Measurements from ENCODE around the gene DLGAP4.
"Not testable (repeated sequence)": the region's sequence is repeated elsewhere in the genome, so short reads cannot be mapped to it uniquely, and the experiment has no call there.

The DLGAP4 gene

GRCh38 chr20:36379914-36380313, 73.8 kb downstream of the DLGAP4 start:
- not testable (repeated sequence) for DNase-seq (ENCODE audit: low spot score)

GRCh38 chr20:36384022-36384619, 78.0 kb downstream of the DLGAP4 start:
- no peak for DNase-seq (ENCODE audit: low spot score)

DNA sequence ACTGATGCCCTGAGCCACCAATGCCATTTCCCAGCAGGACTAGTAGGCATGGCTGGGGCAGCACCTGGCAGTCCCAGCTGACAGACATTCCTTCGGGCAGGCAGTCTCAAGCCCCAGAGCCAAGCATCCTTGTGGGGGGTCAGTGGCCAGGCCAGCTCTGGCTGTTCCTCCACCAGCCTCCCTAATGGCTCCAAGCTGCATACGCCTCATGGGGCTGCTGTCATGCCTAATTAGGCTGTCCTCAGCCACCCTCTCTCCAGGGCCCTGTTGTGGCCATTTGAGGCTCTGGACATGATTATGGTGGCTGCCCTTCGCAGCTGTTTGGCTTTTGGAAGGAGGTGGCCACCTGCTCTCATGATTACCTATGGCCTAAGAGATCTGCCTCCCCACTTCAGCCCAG, 79.4 kb downstream of the DLGAP4 start:
- DNase-seq (ENCODE audit: low spot score), result no peak

- DNase-seq (ENCODE audit: low spot score), result no peak
Measured at GRCh38 chr20:36386236-36386635, 80.1 kb downstream of the DLGAP4 start.

DNA sequence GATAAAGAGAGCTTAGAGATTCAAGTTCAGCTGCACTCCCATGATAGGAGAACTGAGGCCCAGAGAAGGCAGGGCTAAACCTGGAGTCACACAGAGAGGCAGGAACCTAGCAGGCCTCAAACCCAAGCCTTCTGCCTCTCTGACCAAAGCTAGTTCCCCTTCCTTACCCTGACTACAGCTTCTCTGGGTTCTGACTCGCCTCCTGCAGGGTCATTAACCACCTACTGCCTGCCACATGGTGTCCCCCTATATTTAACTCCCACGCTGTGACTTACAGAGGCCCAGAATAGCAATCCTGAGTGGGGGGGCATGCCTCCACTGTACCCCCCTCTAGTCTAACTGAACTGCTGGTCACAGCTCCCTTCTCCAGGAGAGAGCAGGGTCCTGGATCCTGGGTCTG, 84.1 kb downstream of the DLGAP4 start:
- no peak for DNase-seq (ENCODE audit: low spot score)

DNA sequence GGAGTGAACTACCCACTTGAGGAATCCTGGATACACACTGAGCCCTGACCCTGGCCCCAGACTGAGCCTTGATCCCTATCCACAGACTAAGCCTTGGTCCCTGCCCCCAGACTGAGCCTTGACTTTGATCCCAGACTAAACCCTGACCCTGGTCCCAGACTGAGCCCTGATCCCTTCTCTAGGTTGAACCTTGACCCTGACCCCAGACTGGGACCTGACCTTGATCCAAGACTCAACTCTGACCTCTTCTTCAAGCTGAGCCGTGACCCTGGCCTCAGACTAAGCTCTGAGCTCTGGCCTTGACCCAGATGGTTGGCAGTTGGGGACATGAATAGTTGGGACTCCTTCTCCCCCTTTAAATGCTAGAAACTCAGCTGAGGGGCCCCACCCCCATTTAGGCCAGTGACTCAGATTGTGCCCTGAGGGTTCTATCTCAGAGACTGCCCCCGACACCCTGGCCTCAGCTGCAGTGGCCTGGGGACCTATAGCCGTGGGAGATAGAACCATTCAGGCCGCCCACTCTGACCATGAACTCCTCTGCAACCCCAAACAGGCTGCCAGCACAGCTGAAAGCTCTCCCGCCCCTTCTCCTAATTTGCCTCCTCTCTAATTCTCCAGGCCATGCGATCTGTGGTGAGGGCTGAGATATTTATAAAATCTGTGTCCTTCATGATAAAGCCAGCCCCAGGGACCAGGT, 84.7 kb downstream of the DLGAP4 start:
- no peak for DNase-seq (ENCODE audit: low spot score)

DNA sequence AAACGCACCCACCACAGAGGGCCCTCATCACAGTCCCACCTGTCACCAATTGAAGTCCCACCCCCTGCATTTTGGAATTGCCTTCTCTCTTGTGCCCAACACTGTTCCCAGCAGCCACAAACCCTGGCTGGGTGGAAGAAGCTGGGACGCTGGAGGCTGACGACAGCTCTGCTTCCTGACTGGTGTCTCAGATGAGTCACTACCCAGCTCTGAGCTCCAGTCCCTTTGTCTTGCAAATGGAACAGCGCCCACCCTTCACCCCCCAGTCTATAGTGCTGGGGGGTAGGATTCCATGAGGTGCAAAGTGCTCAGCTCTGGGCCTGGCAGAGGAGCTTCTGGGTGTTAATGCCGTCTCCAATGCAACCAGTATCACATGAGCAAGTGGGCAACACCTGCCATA, 85.3 kb downstream of the DLGAP4 start:
- no peak for DNase-seq (ENCODE audit: low spot score)

- no peak for DNase-seq (ENCODE audit: low spot score)
Measured at GRCh38 chr20:36391955-36392354, 85.8 kb downstream of the DLGAP4 start.

DNA sequence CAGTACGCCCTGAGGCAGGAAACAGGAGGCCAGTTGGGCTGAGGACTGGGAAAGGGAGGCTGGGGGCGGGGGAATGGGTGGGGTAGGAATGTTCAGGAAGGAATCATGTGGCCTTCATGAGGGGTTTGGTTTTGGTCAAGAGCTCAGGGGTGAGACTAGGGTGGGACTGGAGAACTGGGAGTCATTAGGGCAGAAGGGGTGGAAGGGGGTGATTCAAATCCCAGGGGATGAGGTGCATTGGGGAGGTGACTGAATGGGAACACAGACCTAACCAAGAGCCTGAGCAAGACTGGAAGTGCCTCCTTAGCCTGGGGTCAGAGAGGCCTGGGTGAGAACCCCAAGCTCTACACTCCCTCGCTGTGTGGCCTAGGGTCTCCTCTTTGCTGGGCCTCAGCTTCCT, 86.8 kb downstream of the DLGAP4 start:
- DNase-seq (ENCODE audit: low spot score), result no peak

DNA sequence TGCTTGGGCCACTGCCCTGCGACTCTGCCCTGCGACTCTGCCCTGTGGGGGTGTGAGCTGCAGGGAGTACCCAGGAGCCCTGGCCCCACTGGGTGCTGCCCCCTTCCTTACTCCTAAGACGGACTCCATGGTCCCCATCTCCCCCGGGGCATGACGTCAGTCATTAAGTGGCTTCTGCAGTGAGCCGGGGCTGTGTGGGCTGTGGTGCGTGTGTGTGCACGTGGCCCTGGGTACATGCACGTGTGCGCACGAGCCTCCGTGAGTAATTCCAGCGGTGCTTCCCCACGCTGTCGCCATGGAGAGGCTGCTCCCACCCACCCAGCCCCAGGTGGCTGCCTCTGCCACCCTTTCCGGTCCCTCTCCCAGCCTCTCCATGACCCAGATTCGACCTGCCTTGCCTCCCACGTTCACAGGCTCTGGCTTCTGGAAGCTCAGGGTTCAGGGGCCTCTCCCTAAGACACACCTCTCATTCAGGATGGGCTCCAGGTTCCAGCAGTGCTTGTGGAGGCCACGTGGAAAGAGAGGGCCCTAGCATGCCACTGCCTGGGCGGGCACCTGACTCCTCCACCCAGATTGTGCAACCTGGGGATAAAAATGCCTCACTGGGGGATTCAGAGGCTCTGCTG, 88.3 kb downstream of the DLGAP4 start:
- no peak for DNase-seq (ENCODE audit: low spot score)

DNA sequence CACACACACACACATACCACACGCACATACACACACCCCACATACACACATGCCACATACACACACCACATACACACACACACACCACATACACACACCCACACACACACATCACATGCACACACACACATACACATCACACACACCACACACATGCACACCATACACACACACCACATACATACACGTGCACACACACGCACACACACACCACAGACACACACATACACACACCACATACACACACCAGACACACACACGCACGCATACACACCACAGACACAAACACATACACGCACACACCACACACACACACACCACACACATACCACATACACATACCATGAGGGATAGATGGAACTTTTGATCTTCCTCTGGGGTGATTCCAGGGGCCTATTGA, 90.2 kb downstream of the DLGAP4 start:
- DNase-seq (ENCODE audit: low spot score), result no peak

- DNase-seq (ENCODE audit: low spot score), result no peak
Measured at GRCh38 chr20:36396847-36397630, 90.9 kb downstream of the DLGAP4 start.

- DNase-seq (ENCODE audit: low spot score), result no peak
Measured at GRCh38 chr20:36398515-36398914, 92.4 kb downstream of the DLGAP4 start.

GRCh38 chr20:36399147-36399968, 93.2 kb downstream of the DLGAP4 start:
- DNase-seq (ENCODE audit: low spot score), result no peak

DNA sequence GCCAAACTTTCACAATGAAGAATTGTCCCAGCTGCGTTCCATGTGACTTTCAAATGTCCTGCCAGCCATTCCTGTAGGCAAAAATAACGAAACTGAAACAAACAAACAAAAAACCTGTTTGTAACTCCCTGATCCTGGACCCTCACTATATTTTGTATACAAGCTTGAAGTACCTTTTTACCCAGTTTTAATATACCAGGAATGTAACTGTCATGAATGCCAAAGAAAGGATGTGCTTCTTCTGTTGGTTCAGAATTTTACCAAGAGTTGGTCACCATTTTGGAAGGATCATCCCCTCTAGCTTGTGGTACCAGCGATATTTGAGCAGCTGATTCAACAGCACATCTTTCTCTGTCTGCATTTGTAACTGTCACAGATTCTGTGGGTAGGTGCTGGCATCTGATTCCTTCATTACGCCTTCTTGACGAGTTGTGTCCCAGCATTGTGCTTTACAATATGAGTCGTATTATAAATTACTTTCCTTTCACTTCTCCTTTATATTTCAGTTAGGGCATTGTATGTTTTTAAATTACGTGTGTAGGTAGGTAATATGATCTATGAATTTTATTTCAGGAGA, 93.9 kb downstream of the DLGAP4 start:
- no peak for DNase-seq (ENCODE audit: low spot score)

DNA sequence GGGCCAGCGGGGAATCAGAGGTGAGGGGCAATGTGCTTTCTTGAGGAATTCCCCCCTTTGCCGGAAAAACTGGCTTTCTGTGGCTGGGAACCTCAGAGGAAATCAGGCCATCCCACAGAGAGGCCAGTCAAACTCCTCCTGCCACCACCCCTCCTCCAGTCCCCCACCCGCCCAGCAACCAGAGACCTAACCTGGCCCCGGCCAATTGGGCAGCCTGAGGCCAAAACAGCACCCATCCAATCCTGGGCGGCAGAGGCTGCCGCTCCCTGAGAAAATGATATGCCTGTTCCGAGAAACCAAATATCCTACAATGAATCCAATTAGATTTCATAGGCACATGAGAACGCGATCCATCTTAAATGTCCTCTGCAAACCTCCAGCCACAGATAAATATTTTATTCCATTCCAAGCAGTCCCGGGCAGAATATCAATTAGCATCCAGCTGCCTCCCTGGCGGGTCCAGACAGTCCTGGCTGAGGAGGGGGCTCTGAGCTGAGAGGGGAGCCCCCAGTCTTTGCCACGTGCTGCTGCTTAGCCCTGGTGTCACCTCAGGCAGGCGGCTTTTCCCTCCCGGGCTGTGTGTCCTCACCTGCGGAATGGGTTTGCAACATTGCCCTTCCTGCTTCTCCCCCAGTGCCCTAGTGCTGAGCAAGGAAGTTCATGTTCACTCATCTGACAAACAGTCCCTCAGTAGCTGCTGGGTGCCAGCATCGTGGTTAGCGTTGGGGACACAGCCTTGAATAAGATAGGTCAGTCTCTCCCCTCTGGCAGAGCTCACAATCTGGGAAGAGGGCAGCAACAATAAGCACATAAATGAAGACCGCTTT, 95.0 kb downstream of the DLGAP4 start:
- no peak for DNase-seq (ENCODE audit: low spot score)

GRCh38 chr20:36402708-36403107, 96.6 kb downstream of the DLGAP4 start:
- DNase-seq (ENCODE audit: low spot score), result no peak

- no peak for DNase-seq (ENCODE audit: low spot score)
Measured at GRCh38 chr20:36404435-36404978, 98.4 kb downstream of the DLGAP4 start.

- DNase-seq (ENCODE audit: low spot score), result no peak
Measured at GRCh38 chr20:36405255-36405654, 99.1 kb downstream of the DLGAP4 start.

GRCh38 chr20:36407199-36407733, 101.1 kb downstream of the DLGAP4 start:
- DNase-seq (ENCODE audit: low spot score), result no peak
